ENCODE measurements around the gene WDR70. TPM values are rescaled to one million over a fixed set of nuclear protein-coding genes. Genes with fewer than 3 reads are reported as not detected.

The WDR70 gene
- total and polyA plus RNA-seq, 12 donors, result 9.2 to 26.0 (median 18.4) TPM

GRCh38 chr5:37549411-37549810 lies 170.3 kb downstream of the WDR70 start:
- Histone ChIP-seq H3K4me1 (peaks cover 0 to 21% (median 15%) of the 10 kb centered on the region in 9 donors), H3K9me3 (peaks cover 0 to 2% (median 0%) of the 10 kb centered on the region in 11 donors), H3K4me3 (no peak overlapping the region), H3K27ac (no peak overlapping the region), H3K27me3 (no peaks in the 10 kb centered on the region), H3K36me3 (no peaks in the 10 kb centered on the region)
- ATAC-seq (no peak), DNase-seq (no peak)
- intact Hi-C loops (cut with DNase I), result no loop called here
- TF ChIP-seq, protein P1, sequence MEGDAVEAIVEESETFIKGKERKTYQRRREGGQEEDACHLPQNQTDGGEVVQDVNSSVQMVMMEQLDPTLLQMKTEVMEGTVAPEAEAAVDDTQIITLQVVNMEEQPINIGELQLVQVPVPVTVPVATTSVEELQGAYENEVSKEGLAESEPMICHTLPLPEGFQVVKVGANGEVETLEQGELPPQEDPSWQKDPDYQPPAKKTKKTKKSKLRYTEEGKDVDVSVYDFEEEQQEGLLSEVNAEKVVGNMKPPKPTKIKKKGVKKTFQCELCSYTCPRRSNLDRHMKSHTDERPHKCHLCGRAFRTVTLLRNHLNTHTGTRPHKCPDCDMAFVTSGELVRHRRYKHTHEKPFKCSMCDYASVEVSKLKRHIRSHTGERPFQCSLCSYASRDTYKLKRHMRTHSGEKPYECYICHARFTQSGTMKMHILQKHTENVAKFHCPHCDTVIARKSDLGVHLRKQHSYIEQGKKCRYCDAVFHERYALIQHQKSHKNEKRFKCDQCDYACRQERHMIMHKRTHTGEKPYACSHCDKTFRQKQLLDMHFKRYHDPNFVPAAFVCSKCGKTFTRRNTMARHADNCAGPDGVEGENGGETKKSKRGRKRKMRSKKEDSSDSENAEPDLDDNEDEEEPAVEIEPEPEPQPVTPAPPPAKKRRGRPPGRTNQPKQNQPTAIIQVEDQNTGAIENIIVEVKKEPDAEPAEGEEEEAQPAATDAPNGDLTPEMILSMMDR (IDR thresholded peaks at IDR 0.05), result no peak

GRCh38 chr5:37552161-37552560 lies 173.0 kb downstream of the WDR70 start:
- no peak overlapping the region for H3K27ac ChIP-seq
- no peaks in the 10 kb centered on the region for H3K36me3 ChIP-seq
- no peak for DNase-seq
- TF ChIP-seq, protein P1 (IDR thresholded peaks at IDR 0.05), result no peak
- peaks cover 0 to 21% (median 15%) of the 10 kb centered on the region in 9 donors for H3K4me1 ChIP-seq
- WGBS, 2 donors, result 95 to 96% methylated on average over 3 of the region's 3 CpGs
- H3K4me3 ChIP-seq, result no peak overlapping the region
- peaks cover 0 to 2% (median 0%) of the 10 kb centered on the region in 11 donors for H3K9me3 ChIP-seq
- H3K27me3 ChIP-seq, result no peaks in the 10 kb centered on the region
- intact Hi-C loops (cut with DNase I), result no loop called here
- ATAC-seq, result no peak

DNA sequence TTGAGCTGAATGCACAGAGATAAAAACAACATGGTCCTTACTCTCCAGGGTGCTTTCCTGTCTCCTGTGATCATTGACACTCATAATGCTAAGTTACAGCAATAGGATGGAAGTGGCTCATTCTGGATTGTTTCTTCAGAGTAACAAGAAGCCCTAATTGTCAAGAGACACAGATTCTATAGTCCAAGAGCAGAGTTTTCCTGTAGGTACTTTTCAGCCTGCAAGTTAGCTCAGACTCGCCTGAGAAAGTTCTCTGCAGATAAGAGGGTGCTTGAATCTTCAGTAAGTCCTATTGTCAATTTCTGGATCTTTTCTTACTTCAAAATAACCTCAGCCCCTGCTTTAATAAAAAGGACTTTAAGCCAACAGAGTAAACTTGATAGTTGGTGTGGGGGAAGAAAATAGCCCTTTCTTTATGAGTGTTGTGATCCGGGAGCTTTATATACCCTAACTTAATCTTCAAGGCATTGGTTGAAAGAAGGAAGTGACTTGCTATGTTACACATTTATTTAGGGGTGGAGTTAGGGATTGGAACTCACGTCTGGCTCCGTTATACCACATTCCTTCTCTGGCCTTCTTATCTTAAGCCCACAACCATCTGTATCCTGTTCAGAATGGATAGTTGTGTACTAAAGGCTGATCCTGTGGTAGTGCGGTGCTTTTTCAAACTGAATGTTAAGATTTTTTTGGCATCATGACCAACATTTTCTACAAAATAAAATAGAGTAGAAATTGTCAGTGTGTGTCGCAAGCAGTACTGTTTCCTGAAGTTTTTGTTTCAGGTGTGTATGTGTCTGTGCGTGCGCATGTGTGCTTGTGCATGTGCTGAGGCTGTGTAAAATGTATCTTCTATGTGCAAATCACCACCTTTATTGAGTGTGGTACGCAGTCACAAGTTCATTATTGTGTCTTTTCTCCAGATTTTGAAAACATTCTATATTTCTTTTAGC lies 173.9 kb downstream of the WDR70 start:
- peak overlapping the region in 1 of 10 donors; percentile 28 for H3K27ac ChIP-seq
- TF ChIP-seq, protein P1 (IDR thresholded peaks at IDR 0.05), result no peak
- no peaks in the 10 kb centered on the region for H3K36me3 ChIP-seq
- H3K27me3 ChIP-seq, result no peaks in the 10 kb centered on the region
- H3K4me1 ChIP-seq, result peaks cover 0 to 21% (median 15%) of the 10 kb centered on the region in 9 donors
- intact Hi-C loops (cut with DNase I), result no loop called here
- WGBS, 2 donors, result 45 to 54% methylated on average over 9 of the region's 9 CpGs
- ATAC-seq (peak in 7 of 8 donors; percentile 51 to 81 (median 76)), DNase-seq (no peak)
- no peak overlapping the region for H3K4me3 ChIP-seq
- H3K9me3 ChIP-seq, result peaks cover 0 to 2% (median 0%) of the 10 kb centered on the region in 11 donors

GRCh38 chr5:37553720-37554404 lies 174.7 kb downstream of the WDR70 start:
- H3K4me3 ChIP-seq, result no peak overlapping the region
- intact Hi-C loops (cut with DNase I), result no loop called here
- no peak overlapping the region for H3K27ac ChIP-seq
- H3K27me3 ChIP-seq, result no peaks in the 10 kb centered on the region
- H3K36me3 ChIP-seq, result no peaks in the 10 kb centered on the region
- peak in 2 of 8 donors; percentile 48 to 55 for ATAC-seq
- WGBS, 2 donors, result 92 to 96% methylated on average over 2 of the region's 2 CpGs
- H3K4me1 ChIP-seq, result peaks cover 0 to 21% (median 15%) of the 10 kb centered on the region in 9 donors
- H3K9me3 ChIP-seq, result peaks cover 0 to 2% (median 0%) of the 10 kb centered on the region in 11 donors
- TF ChIP-seq, protein P1 (IDR thresholded peaks at IDR 0.05), result no peak
- no peak for DNase-seq
